H9 (cell line): ENCODE data around the gene GDI2. TPM values are rescaled to one million over a fixed set of nuclear protein-coding genes. Genes with fewer than 3 reads are reported as not detected.

Experiments used
- DNase-seq: peaks from one replicate; pipeline ENCODE4 v3.0.0-alpha.2; 2017
- H2AFZ ChIP-seq: one replicate; pipeline ENCODE4 v1.6.1; 2013; ENCODE audit warnings: mild to moderate bottlenecking, low read length, control low read depth, moderate library complexity
- H2AK5ac ChIP-seq: 2 replicates; pipeline ENCODE4 v1.6.1; 2013; ENCODE audit warnings: low read length, control low read depth, mixed read lengths; ENCODE audit not compliant: insufficient read length
- H2BK120ac ChIP-seq: one replicate; pipeline ENCODE4 v1.6.1; 2013; ENCODE audit warnings: low read depth, mild to moderate bottlenecking, low read length, control low read depth, inconsistent platforms; ENCODE audit not compliant: poor library complexity, severe bottlenecking
- H2BK12ac ChIP-seq: 2 replicates; pipeline ENCODE4 v1.6.1; 2013; ENCODE audit warnings: low read length, control low read depth, mixed read lengths, low read depth; ENCODE audit not compliant: insufficient read length
- H2BK15ac ChIP-seq: 2 replicates; pipeline ENCODE4 v1.6.1; 2013; ENCODE audit warnings: low read depth, low read length, control low read depth
- H2BK20ac ChIP-seq: one replicate; pipeline ENCODE4 v1.6.1; 2013; ENCODE audit warnings: low read depth, mild to moderate bottlenecking, low read length, control low read depth, inconsistent platforms; ENCODE audit not compliant: poor library complexity, severe bottlenecking
- H2BK5ac ChIP-seq: 2 replicates; pipeline ENCODE4 v1.6.1; 2013; ENCODE audit warnings: low read length, control low read depth, mixed read lengths; ENCODE audit not compliant: insufficient read length
- H3K14ac ChIP-seq: 2 replicates; pipeline ENCODE4 v1.6.1; 2013; ENCODE audit warnings: low read length, control low read depth; ENCODE audit not compliant: insufficient read depth
- H3K18ac ChIP-seq: 2 replicates; pipeline ENCODE4 v1.6.1; 2013; ENCODE audit warnings: low read depth, mild to moderate bottlenecking, mixed read lengths, low read length, control low read depth; ENCODE audit not compliant: insufficient read length
- H3K23ac ChIP-seq: 2 replicates; pipeline ENCODE4 v1.6.1; 2013; ENCODE audit warnings: low read length, control low read depth, mixed read lengths, low read depth; ENCODE audit not compliant: insufficient read length
- H3K23me2 ChIP-seq: 2 replicates; pipeline ENCODE4 v1.6.1; 2013; ENCODE audit warnings: low read depth, mild to moderate bottlenecking, mixed read lengths, low read length, control low read depth; ENCODE audit not compliant: insufficient read length, poor library complexity, severe bottlenecking
- H3K27ac ChIP-seq: 2 replicates; pipeline ENCODE4 v1.5.1; 2013; ENCODE audit warnings: low read length, control low read depth, mixed read lengths, low read depth; ENCODE audit not compliant: insufficient read length
- H3K27me3 ChIP-seq: 2 replicates; pipeline ENCODE4 v1.6.1; 2013; ENCODE audit warnings: low read length, control low read depth, inconsistent platforms; ENCODE audit not compliant: insufficient read depth
- H3K4ac ChIP-seq: 2 replicates; pipeline ENCODE4 v1.6.1; 2013; ENCODE audit warnings: low read depth, mild to moderate bottlenecking, control low read depth, inconsistent platforms, low read length, moderate library complexity
- H3K4me1 ChIP-seq: 2 replicates; pipeline ENCODE4 v1.6.1; 2013; ENCODE audit warnings: low read length, control low read depth, inconsistent platforms; ENCODE audit not compliant: insufficient read depth
- H3K4me2 ChIP-seq: 2 replicates; pipeline ENCODE4 v1.6.1; 2013; ENCODE audit warnings: low read length, control low read depth, mixed read lengths; ENCODE audit not compliant: insufficient read length, insufficient read depth
- H3K56ac ChIP-seq: 2 replicates; pipeline ENCODE4 v1.6.1; 2013; ENCODE audit warnings: low read depth, mild to moderate bottlenecking, mixed read lengths, low read length, control low read depth; ENCODE audit not compliant: insufficient read length
- H3K79me1 ChIP-seq: 2 replicates; pipeline ENCODE4 v1.6.1; 2013; ENCODE audit warnings: low read depth, mild to moderate bottlenecking, moderate library complexity, low read length, control low read depth, inconsistent platforms; ENCODE audit not compliant: insufficient read depth, poor library complexity, severe bottlenecking
- H3K79me2 ChIP-seq: 2 replicates; pipeline ENCODE4 v1.6.1; 2013; ENCODE audit warnings: low read length, control low read depth, inconsistent platforms; ENCODE audit not compliant: insufficient read depth
- H3K9ac ChIP-seq: 2 replicates; pipeline ENCODE4 v1.6.1; 2013; ENCODE audit warnings: low read length, control low read depth, mixed read lengths; ENCODE audit not compliant: insufficient read length; ENCODE audit errors: extremely low read depth
- H3K9me3 ChIP-seq: one replicate; pipeline ENCODE4 v1.6.1; 2013; ENCODE audit warnings: low read depth, low read length, inconsistent platforms; ENCODE audit not compliant: control insufficient read depth
- H3T11ph ChIP-seq: one replicate; pipeline ENCODE4 v1.6.1; 2013; ENCODE audit warnings: mild to moderate bottlenecking, low read length, control low read depth, inconsistent platforms
- H4K20me1 ChIP-seq: one replicate; pipeline ENCODE4 v1.6.1; 2013; ENCODE audit not compliant: control insufficient read depth, insufficient read length, insufficient read depth
- H4K5ac ChIP-seq: 2 replicates; pipeline ENCODE4 v1.6.1; 2013; ENCODE audit warnings: low read depth, mild to moderate bottlenecking, mixed read lengths, low read length, control low read depth; ENCODE audit not compliant: insufficient read length
- H4K8ac ChIP-seq: replicated peaks from 2 replicates; pipeline ENCODE4 v1.6.1; 2013; ENCODE audit warnings: low read length, control low read depth, mixed read lengths, low read depth; ENCODE audit not compliant: insufficient read length
- H4K91ac ChIP-seq: 2 replicates; pipeline ENCODE4 v1.6.1; 2013; ENCODE audit warnings: low read depth, mild to moderate bottlenecking, moderate library complexity, mixed read lengths, low read length, control low read depth; ENCODE audit not compliant: insufficient read length
- H3K27ac Mint-ChIP-seq, 3 experiments: 2 replicates in 2 of 3; 3 replicates in 1 of 3; pipeline ENCODE4 v1.8.0; 2020 to 2021; ENCODE audit warnings: mixed read lengths in 3 of 3, mild to moderate bottlenecking in 1 of 3, moderate library complexity in 1 of 3
- H3K27me3 Mint-ChIP-seq: 2 replicates; pipeline ENCODE4 v1.8.0; 2021; ENCODE audit warnings: low read depth, mild to moderate bottlenecking, moderate library complexity, mixed read lengths
- H3K36me3 Mint-ChIP-seq, 3 experiments: 2 replicates in 2 of 3; 3 replicates in 1 of 3; pipeline ENCODE4 v1.8.0; 2020 to 2021; ENCODE audit warnings: low read depth in 3 of 3, mixed read lengths in 3 of 3; ENCODE audit not compliant: insufficient read depth in 1 of 3
- H3K4me1 Mint-ChIP-seq, 2 experiments: 2 replicates each; pipeline ENCODE4 v1.8.0; 2020; ENCODE audit warnings: mixed read lengths in 2 of 2
- H3K4me3 Mint-ChIP-seq, 2 experiments: 2 replicates in 1 of 2; 3 replicates in 1 of 2; pipeline ENCODE4 v1.8.0; 2020 to 2021; ENCODE audit warnings: mild to moderate bottlenecking in 2 of 2, mixed read lengths in 2 of 2, moderate library complexity in 1 of 2
- H3K9me3 Mint-ChIP-seq, 2 experiments: 2 replicates in 1 of 2; 3 replicates in 1 of 2; pipeline ENCODE4 v1.8.0; 2020; ENCODE audit warnings: mild to moderate bottlenecking in 2 of 2, mixed read lengths in 2 of 2, moderate library complexity in 1 of 2
- WGBS: extraction: QIAGEN DNeasy Blood & Tissue Kit; methylation state at CpG from one replicate; pipeline ENCODE4 v1.1.7; 2013; ENCODE audit warnings: missing lambda C conversion rate, low lambda C conversion rate, mixed read lengths; ENCODE audit not compliant: insufficient read length; ENCODE audit errors: extremely low coverage; 5-methylcytosine and 5-hydroxymethylcytosine counted together
- total RNA-seq: library from RNA; stranded (reverse); gene quantifications from 2 replicates; pipeline ENCODE4 v1.2.1, GENCODE V29; 2021
- TF ChIP-seq, protein P1 (sequence below): fragments of 200-600 bp; sonication (generic); conservative IDR thresholded peaks from 3 replicates; pipeline ENCODE4 v1.8.0; 2021; ENCODE audit warnings: antibody characterized with exemption, mild to moderate bottlenecking

Gene GDI2
- total RNA-seq, 1 experiment from 2014 or later: 351 TPM

DNA sequence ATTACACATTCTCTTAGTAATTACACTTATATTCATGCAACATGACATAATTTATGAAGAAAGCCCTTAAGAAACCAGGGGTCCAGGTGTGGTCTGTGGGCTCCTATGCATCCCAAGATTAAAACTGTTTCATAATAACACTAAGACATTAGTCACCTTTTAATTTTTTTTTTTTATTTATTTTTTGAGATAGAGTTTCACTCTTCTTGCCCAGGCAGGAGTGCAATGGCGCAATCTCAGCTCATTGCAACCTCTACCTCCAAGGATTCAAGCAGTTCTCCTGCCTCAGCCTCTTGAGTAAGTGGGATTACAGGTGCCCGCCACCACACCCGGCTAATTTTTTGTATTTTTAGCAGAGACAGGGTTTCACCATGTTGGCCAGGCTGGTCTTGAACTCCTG is 12.5 kb downstream of the GDI2 start:
- H3K9me3 ChIP-seq: no peaks in the 10 kb centered on the region
- H3K4me3 Mint-ChIP-seq: no peak overlapping the region
- H3T11ph ChIP-seq: no peak overlapping the region
- H3K14ac ChIP-seq: no peak overlapping the region
- H3K9me3 Mint-ChIP-seq: no peaks in the 10 kb centered on the region
- H3K4me1 Mint-ChIP-seq: no peaks in the 10 kb centered on the region
- no peaks in the 10 kb centered on the region for H3K23me2 ChIP-seq
- TF ChIP-seq, protein P1, sequence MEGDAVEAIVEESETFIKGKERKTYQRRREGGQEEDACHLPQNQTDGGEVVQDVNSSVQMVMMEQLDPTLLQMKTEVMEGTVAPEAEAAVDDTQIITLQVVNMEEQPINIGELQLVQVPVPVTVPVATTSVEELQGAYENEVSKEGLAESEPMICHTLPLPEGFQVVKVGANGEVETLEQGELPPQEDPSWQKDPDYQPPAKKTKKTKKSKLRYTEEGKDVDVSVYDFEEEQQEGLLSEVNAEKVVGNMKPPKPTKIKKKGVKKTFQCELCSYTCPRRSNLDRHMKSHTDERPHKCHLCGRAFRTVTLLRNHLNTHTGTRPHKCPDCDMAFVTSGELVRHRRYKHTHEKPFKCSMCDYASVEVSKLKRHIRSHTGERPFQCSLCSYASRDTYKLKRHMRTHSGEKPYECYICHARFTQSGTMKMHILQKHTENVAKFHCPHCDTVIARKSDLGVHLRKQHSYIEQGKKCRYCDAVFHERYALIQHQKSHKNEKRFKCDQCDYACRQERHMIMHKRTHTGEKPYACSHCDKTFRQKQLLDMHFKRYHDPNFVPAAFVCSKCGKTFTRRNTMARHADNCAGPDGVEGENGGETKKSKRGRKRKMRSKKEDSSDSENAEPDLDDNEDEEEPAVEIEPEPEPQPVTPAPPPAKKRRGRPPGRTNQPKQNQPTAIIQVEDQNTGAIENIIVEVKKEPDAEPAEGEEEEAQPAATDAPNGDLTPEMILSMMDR: no peak
- H3K79me2 ChIP-seq: peaks cover 34% of the 10 kb centered on the region
- H3K4ac ChIP-seq: no peak overlapping the region
- H4K20me1 ChIP-seq: no peaks in the 10 kb centered on the region
- H3K27me3 ChIP-seq: no peaks in the 10 kb centered on the region
- H3K36me3 Mint-ChIP-seq: peaks cover 29 to 55% (median 42%) of the 10 kb centered on the region in 3 experiments; a peak in 6 of 7 replicates
- H2BK120ac ChIP-seq: no peak overlapping the region
- no peak overlapping the region for H3K27ac ChIP-seq
- no peak overlapping the region for H3K56ac ChIP-seq
- H4K8ac ChIP-seq: no peak overlapping the region
- no peak overlapping the region for H3K27ac Mint-ChIP-seq
- H3K27me3 Mint-ChIP-seq: no peaks in the 10 kb centered on the region
- H3K4me2 ChIP-seq: no peak overlapping the region
- no peak overlapping the region for H2AFZ ChIP-seq
- H3K18ac ChIP-seq: no peak overlapping the region
- no peak overlapping the region for H3K23ac ChIP-seq
- no peak overlapping the region for H4K5ac ChIP-seq
- H2AK5ac ChIP-seq: no peak overlapping the region
- H2BK20ac ChIP-seq: no peak overlapping the region
- no peak overlapping the region for H4K91ac ChIP-seq
- WGBS: no CpG with 5 or more reads among the region's 3 CpGs
- no peaks in the 10 kb centered on the region for H3K4me1 ChIP-seq
- no peak overlapping the region for H2BK15ac ChIP-seq
- H3K9ac ChIP-seq: no peak overlapping the region
- peaks cover 12% of the 10 kb centered on the region for H3K79me1 ChIP-seq
- no peak for DNase-seq
- no peak overlapping the region for H2BK12ac ChIP-seq
- no peak overlapping the region for H2BK5ac ChIP-seq
